COLO829 (cell line): ENCODE data around the gene ANGPT4.

ENCODE experiments used
- DNase-seq: peaks from one replicate; pipeline ENCODE4 v3.0.0; 2012; ENCODE audit warnings: low spot score

ANGPT4 gene

DNA sequence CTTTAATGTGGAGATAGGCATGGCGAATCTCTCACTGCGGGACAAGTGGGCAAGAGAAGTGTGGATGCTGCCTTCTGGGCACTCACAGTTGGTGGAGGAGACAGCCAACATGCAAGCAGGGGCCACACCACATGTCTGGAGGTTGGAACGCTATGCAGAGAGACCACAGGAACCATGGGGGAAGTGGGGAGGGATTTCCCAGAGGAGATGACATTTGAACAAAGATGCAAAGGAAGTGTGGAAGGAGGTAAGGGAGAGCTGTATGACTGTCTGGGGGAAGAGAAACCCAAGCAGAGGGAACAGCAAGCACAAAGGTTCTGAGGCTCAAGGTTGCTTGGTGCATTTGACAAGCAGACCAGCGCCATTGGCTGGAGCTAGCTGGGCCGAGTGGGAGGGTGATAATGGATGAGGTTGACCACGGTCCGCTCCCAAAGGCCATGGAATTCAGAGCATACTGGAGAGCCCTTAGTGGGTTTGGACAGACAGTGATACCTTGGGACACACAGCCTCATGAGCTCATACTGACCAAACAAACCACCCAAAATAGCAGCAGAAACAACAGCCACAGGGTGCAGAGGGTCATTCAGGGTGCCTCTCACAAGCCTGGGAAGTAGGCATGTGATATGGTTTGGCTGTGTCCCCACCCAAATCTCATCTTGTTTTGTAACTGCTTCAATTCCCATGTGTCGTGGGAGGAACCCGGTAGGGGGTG lies 90.3 kb downstream of the ANGPT4 start:
- DNase-seq = no peak

DNA sequence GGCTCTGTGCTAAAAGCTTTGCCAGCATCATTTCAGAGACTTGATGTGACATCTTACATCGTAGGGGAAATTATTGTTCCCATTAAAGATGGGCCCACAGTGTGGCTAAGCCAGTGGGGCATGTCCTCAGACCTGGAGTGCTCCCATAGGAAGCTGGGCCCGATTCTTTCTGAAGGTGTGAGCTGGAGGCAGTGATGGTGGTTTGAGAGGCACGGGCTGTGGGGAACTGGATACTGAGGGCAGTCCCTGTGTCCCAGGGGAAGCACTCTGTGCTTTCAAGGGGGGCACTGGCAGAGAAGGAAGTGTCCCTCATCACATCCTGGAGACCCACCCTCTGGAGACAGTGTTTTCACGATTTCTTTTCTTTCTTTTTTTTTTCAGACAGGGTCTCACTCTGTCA lies 91.2 kb downstream of the ANGPT4 start:
- no peak for DNase-seq

DNA sequence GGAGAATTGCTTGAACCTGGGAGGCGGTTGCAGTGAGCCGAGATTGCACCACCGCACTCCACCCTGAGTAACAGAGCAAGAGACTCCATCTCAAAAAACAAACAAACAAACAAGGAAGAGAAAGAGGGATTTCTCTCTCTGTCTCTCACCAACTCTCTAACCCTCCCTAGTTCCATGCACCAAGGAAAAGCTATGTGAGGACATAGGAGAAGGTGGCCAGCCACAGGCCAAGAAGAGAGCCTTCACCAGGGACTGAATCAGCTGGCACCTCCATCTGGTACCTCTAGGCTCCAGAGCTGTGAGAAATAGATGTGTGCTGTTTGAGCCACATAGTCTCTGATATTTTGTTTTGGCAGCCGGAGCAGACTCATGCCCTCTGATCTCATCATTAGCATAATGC lies 91.6 kb downstream of the ANGPT4 start:
- no peak for DNase-seq

DNA sequence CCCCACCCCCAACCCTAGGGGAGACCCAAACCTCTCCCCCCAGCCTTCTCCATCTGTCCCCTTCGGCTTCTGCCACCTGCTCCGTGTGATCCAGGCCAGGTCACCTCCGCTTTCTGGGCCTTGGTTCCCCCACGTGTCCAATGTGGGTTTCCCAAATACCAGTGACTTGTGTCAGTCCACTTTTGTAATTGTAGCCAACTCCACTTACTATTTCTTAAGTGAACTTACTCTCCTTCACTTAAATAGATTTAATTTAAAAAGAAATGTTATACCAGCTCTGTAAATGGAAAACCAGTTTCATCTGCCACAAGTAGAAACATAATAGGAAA lies 92.6 kb downstream of the ANGPT4 start:
- DNase-seq = no peak

DNA sequence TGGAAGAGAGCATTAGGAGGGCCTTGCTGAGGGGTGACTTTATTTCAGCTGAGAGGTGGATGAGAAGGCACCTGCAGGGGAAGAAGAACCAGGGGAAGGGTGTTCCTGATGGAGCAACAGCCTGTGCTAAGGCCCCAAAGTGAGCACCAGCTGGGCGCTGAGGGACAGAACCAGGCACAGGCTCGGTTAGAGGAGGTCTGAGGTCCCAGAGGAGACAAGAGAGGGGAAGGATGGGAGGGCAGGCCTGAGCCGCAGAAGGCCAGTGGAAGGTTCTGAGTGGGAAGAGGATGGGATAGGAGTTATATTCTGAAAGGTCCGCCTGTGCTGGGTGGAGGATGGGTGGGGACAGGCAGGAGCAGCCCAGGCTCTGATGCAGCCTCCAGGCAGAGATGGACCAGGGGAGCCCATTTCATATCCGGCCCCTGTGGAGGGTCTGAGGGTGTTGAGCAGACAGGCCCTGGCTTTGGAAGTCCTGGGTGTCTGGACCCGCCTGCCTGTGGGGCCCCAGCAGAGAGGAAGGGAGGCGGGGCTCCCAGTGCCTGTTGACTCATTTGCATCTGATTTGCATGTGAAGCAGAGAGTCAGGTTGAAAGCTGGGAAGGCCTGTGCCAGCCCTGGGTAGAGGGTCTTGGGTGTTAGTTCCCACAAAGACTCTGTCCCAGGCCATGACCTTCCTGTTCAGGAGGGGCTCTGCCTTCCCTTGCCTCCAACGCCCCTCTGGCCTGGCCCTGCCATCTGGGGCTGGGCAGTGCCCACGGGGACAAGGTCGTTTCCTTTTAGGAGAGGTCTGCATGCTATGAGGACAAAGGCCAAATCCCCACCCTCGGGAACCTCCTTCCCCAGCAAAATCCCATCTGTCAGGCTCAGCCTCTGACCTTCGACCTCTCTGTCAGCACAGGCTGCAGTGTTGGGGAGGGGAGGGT lies 93.2 kb downstream of the ANGPT4 start:
- no peak for DNase-seq

DNA sequence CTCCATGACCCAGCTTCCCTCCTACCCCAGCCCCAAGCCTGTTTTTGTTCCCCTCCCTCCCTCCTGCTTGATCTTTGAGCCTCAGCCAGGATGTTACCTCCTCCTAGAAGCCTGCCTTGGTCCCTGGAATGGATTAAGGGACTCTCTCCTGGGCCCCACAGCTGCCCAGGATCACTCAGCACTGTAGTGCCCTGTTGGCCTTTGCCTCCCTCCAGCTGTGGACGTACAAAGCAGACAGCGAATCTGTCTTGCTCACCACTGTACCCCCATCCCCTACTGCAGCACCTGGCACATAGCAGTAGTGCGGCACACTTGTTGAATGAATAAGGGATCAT lies 94.4 kb downstream of the ANGPT4 start:
- no peak for DNase-seq

DNA sequence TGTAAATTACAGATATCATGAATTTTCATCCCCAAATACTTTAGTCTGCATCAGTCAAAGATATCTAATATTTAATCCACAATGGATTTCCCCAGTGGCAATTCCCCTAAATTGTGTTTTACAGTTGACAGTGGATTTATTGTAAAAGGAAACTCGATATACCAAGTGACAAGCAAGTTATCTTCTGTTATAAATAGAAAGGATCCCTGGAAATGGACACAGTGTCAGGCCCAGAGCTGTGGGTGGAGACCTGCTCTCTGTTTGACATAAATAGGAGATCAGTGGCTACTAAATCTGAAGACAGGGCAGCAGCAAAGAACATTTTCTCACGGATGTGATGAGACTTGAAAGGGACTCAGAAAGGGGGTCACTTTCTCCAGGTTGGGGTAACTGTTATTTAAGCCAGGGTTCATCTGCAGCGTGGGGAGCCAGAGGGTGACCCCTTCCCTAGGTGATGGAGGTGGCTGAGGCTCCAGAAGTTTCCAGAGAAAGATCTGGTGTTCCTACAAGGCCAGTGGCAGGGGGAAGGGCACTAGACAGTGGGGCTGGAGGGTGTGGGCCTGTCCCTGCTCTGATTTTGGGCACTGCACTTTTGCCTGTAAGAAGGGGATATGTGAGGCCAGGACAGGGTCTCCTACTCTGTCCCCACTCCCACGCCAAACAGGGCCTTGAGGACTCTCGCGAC lies 94.9 kb downstream of the ANGPT4 start:
- DNase-seq = no peak

DNA sequence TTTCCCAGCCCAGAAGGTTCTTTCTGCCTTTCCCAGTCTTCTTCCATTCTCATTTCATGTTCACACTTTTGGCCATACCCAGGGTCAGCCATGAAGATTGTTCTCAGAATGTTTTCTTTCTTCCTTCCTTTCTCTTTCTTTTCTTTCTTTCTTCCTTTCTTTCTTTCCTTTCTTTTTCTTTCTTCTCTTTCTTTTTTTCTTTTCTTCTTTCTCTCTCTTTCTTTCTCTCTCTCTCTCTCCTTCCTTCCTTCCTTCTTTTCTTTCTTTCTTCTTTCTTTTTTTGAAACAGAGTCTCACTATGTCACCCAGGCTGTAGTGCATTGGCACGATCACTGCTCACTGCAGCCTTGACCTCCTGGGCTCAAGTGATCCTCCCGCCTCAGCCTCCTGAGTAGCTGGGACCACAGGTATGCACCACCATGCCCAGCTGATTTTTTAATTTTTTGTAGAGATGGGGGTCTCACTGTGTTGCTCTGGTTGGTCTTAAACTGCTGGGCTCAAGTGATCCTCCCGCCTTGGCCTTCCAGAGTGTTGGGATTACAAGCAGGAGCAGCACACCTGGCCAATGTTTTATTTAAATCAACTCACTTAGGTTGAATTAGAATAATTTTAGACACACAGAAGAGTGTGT lies 95.7 kb downstream of the ANGPT4 start:
- no peak for DNase-seq
